Femur (tissue), 1 donor: ENCODE results near the gene TRIM50.
"Not testable (repeated sequence)": the region's sequence is repeated elsewhere in the genome, so short reads cannot be mapped to it uniquely, and the experiment has no call there.

Experiments
- DNase-seq: peaks from one replicate; pipeline ENCODE4 v3.0.0-alpha.2; 2017

Gene TRIM50

DNA sequence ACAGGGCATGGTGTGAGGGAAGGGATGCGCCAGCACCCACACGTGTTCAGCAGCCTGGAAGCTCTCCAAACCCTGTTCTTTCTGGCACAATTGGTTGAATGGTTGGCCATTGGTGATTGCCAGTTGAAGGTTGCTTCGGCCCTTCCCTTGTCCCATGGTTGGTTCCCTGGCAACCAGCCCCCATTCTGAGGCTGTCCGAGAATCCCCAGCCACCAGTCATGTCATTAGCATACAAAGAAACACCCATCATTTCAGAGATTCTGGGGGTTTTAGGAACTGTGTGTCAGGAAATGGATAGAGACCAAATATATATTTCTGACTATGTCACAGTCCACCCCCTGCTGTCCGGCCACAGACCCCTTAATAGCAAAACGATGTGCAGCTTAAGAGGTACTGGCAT lies 21.9 kb upstream of the TRIM50 start:
- DNase-seq: no peak

DNA sequence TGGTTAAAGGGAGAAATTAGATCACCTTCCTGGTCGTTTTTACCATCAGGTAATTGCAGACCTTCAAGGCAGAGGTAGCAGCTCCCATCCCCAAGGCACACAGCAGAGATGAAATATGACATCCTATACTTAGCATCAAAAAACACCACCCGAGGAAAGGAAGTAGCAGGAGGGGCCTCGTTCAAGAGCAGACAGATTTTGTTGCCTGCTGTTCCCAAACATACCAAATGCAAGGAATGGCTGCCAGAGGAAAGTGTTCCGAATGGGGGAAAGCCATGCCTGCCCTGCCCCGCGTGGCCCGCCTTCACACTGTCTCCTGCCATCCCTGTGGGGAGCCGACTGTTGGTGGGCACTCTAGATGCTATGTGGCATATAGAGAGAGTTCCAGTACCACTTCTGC lies 18.1 kb upstream of the TRIM50 start:
- DNase-seq: no peak

DNA sequence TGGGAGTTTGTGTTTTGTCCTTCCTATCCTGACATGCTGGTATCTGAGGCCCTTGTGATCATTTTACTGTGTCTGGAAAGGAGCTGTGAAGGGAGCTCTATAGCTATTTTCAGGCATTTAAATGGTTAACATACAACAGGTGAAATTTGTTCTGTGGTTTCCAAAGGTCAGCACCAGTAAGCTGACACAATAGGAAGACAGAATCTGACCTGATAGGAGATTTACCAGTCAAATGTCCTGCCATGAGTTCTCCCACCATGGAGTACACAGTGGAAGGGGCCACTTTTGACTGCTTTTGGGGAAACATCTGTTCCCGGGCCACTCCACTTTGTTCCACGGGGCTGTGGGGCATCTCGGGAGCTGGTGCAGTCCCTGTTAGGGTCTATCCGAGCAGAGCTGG lies 17.7 kb upstream of the TRIM50 start:
- DNase-seq: no peak

DNA sequence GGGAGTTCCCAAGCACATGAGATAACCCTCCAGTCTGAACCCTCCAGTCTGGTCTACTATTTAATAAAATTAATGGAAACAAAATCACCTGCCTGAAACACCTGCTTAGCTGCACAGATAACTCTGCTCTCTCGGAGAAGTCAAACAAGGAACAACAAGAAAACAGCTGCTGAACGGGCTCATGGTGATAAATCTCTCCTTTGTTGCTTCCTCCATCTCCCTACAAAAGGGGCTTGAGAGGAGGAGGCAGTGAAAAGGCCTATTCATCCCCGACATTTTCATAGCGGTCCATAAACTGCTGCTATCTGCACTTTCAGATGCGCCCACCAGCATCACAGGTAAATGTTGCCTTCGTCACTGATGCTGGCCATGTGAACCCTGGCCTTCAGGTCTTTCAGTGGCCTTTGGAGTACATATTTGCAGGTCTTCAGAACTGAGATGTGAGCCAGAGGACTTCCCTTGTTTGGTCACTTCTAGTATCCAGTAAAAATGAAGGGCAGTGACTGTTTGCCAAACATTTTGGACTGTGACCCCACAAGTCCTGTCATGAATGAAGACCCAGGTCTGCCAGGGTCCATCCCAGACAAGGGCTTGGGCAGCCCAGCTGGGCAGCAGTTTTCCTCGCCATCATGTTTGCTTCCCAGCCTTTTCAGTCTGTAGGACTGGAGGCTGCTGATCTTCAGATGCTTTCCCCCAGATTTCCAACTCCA lies 15.9 kb upstream of the TRIM50 start:
- DNase-seq: no peak

DNA sequence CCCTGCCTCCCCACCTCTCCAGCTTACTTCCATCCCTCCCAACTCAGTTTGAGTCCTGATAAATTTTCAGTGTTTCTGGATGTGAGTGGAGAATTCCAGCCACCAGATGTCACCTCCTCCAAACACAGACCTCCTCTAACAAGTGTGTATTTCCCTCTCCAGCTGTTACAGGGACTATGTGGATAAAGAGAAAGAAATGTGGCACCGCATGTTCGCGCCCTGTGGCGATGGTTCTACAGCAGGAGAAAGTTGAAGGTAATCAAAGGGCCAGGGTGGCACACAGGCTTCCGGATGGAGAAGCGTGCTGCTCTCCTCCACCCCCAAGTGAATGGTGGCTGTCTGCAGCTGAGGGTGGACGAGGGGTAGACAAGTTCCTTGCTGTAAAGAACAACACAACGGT lies 14.8 kb upstream of the TRIM50 start:
- peak; percentile 65 for DNase-seq

DNA sequence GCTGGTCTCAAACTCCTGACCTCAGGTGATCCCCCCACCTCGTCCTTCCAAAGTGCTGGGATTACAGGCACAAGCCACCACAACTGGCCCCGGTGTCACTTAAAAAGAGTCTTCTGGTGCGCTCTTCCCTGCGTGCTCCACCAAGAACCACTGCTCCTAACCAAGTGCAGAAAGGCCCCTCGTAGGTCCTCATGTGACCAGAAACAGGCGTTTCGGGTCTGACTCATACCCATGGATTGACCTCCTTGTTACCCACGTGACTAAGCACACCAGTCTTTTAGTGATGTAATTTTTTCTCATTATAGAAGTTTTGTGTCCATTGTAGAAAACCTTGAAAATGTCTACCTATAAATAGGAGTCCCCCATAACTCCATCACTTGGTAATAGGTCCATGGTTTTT lies 14.0 kb upstream of the TRIM50 start:
- no peak for DNase-seq

DNA sequence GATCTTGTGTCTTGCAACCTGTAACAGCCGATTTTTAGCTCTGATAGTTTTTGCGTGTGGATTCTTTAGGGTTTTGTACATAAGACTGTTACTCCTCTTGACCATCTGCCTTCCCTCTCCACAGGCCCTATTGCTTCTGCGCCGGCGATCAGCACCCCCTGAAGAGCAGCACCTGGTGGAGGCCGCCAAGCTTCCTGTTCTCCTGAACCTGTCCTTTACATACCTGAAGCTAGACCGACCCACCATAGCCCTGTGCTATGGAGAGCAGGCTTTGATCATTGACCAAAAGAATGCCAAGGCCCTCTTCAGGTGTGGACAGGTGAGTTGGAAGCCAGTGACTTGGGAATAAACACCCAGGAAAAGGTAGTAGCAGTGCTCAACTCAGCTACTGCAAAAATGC lies 12.6 kb upstream of the TRIM50 start:
- no peak for DNase-seq

DNA sequence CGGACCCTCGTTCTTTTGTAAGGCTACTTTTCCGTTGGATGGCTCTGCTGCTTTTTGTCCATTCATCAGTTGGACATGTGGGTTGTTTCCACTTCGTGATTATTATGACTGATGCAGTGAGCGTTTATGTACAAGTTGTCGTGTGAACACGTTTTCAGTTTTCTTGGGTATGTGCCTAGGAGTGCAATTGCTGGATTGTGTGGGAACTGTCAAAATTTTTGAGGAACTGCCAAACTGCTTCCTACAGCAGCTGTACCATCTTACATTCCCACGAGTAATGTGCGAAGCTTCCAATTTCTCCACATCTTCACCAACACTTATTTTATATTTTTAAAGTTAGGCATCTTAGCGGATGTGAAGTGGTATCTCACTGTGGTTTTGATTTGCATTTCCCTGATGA lies 10.4 kb upstream of the TRIM50 start:
- no peak for DNase-seq

DNA sequence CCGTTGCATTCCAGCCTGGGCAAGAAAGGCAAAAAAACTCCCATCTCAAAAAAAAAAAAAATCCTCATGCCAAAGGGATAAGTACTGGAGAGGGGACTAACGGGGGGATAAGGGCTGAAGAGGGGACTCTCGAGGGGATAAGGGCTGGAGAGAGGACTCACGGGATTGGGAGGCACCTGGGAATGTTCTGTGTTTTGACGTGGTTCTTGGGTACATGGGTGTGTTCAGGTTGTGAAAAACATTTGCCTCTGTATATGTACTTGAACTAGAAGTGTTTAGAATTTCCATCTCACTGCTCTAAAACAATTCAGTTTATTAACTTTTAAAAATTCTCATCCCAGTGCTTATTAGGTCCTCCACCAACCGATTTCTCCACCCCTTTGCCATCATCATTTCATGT lies 4.6 kb upstream of the TRIM50 start:
- DNase-seq: no peak

DNA sequence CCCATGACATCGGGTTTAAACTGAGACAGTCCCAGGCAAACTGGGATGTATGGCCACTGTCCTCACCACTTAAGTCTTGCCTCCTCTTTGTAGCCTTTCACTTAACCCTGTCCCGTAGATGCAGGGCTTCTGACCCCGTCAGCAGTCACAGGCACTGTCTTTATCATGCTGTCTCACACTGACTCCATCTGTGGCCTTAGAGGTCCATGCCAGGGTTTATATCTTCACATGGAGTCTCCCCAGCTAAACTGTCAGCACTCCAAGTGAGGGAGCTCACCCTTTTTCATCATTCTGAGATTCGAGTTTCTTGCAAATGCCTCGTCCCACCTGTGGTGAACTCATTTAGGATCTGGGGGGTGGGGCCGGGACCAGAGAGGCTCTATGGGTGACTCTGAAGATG lies 2.9 kb upstream of the TRIM50 start:
- no peak for DNase-seq

DNA sequence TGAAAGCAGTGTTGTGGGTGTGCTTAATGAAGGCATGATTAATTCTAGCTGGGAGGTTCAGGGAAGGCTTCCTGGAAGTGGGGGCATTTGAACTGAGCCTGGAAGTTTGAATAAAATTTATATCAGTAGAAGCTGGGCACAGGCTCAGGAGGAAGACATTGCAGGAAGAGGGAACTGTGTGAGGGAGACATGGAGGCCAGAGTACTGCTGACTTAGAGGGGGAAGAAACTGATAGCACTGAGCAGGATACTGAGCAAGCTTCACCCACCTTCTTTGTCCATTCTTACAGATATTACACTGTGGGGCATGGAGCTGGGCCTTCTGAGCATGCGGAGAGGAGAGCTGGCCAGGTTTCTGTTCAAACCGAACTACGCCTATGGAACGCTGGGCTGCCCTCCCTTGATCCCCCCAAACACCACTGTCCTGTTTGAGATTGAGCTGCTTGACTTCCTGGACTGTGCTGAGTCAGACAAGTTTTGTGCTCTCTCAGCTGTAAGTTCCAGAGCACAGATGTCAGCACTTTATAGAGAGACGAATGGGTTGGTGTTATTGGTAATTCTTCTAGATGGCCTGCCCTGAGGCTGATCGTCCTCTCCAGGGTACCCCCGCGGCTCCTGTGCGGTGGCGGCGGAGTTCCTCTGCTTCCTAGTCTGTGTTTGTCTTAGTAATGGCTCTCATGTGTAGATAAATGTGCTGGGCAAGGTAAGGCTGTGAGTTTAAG lies 2.1 kb upstream of the TRIM50 start:
- DNase-seq: no peak

DNA sequence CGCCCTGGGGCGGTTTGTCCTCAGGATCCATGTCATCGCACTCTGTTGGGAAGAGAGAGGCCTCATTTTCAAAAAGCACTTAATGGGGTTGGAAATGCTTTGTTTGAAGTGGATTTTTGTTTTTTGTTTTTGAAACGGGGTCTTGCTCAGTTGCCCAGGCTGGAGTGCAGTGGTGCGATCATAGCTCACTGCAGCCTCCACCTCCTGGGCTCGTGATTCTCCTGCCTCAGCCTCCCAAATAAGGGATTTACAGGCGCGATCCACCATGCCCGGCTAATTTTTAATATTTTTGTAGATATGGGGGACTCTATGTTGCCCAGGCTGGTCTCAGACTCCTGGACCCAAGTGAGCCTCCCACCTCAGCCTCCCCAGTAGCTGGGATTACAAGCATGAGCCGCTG lies 814 bp upstream of the TRIM50 start:
- no peak for DNase-seq

DNA sequence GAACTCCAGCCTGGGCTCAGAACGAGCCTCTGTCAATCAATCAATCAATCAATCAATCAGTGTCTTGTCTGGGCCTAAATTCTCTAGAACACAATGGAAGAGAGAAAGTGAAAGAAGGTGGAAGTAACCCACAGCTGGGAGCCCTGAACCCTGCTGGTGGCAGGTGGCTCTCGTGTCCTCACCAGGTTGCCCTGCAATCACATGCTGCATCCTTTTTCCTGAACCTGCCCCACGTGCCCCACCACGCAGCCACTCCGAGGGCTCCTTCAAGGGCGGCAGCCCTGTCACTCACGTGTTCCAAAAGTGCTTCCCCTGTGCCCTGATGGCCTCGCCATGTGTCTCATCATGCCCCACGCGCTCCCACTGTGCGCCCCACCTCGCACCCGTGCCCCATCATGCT lies 433 bp downstream of the TRIM50 start:
- not testable (repeated sequence) for DNase-seq

DNA sequence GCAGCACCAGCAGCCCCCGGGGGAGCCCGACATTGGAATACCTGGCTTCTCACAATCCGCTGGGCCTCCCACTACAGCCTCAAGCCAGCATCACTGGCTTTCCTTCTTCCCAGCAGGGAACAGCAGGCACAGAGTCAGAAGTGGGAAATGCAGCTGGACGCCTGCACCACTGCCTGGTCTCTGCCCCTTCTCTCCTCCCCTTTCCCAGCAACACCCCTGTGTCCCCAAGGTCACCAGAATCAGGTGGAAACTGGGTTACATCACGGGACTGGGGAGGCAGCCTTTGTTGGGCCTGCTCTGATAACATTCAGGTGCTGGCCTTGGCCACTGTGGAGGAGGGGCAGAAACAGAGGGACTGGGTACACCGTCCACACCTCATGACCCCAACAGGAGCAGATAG lies 2.5 kb downstream of the TRIM50 start:
- not testable (repeated sequence) for DNase-seq

DNA sequence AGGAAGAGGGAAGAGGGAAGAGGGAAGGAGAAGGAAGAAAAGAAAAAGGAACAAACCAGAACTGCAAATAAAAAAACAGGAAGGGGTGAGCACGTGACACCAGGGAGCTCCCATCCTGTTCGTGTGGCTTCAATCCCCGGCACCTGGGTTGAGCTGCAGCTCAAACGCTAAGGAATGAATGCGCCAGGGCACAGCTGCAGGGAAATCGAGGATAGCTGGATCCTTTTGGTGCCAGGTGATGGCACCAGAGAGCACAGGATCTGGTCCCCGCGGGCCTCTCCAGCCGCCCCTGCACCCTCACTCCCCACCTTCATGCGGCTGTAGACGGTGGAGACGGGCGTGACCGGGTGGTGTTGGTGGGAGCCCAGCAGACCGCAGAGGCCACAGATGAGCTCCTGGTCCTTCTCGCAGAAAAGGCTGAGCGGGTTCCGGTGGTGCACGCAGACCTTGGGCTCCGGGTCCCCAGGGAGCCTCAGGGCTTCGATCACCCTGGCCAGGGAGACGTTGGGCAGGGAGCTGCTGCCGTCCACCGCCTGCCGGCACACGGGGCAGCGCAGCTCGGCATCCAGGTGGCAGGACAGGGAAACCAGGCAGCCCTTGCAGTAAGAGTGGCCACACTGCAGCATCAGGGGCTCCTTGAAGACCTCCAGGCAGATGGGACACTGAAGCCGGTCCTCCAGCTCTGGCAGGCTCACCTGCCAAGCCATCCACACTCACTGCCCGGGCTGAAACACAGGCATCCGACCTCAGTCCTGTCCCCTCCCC lies 3.6 kb downstream of the TRIM50 start:
- peak; percentile 55 for DNase-seq

DNA sequence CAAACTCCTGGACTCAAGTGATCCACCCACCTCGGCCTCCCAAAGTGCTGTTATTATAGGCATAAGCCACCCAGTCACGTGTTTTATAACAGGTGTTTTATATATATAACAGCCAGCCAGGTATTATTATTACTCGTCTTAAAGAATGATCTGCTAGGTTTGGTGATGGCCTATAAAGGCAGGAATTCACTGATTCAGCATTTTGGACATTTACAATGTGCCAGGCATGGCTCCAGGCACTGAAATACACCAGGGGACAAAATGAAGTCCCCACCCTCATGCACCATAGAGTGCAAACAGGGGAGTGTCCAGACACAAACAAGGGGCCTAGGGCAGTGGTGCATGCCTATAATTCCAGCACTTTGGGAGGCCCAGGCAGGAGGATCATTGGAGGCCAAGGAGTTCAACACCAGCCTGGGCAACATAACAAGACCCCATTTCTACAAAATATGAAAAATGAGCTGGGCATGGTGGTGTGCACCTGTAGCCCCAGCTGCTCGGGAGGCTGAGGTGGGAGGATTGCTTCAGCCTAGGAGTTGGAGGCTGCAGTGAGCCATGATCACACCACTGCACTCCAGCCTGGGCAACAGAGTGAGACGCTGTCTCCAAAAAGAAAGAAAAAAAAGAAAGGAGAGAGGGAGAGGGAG lies 4.3 kb downstream of the TRIM50 start:
- DNase-seq: not testable (repeated sequence)

DNA sequence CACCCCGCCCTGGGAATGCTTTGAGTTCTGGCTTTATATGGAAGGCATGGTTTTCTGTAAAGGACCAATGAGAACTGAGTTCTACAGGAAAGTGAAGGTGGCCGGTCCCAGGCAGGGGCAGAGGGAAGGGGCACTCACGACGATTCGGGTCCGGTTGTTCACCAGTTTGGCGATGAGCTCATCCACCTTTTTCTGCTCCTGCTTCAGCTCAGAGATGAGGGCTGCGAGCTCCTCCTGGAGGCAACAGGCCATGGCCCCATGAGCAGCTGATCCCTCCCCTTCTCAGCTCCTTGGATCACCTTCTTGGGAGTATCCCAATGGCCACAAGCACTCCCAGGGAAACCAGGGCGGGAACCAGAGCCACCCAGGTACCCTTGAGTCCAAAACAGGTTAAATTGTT lies 7.9 kb downstream of the TRIM50 start:
- DNase-seq: not testable (repeated sequence)

DNA sequence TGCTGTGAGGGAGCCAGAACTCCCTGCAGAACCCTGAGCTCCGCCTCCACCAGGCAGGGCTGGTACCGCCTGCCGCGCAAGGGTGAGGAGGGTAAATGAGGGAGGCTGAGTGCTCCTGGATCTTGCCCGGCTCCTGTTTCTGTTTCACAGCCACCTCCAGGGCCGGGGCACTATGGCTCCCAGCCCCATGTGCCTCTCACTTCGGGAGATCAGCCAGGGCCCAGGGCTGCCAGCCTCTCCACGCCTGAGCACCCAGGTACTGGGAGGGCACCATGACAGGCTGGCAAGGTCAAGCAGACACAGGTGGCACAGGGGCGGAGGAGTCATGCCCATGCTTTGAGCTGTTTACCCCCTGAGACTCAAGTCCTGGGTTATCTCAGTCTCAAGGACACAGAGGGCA lies 8.3 kb downstream of the TRIM50 start:
- DNase-seq: not testable (repeated sequence)

DNA sequence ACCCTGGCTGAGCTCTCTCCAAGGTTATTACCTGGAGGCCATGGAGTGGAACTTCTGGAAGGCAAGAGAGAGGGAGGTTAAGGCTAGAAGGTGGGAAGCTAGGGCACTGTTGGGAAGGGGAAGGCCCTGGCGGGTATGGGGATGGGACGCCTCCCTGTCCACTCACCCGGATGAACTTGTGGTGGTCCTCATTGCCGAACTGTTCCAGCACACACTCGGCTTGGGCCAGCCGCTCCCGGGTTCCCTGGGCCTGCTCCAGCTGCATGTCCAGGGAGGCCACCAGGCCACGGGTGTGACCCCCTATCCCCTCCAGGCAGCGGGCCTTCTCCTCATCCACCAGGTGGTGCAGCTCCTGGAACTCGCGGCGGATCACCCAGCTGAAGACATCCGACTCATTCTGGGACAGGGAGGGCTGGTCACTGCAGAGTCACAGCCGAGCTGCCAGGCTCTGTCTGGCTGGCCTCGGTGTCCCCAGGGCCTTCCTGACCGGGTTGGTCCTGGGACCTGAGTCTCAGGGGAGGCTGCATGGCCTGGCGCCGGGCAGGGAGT lies 9.2 kb downstream of the TRIM50 start:
- not testable (repeated sequence) for DNase-seq

DNA sequence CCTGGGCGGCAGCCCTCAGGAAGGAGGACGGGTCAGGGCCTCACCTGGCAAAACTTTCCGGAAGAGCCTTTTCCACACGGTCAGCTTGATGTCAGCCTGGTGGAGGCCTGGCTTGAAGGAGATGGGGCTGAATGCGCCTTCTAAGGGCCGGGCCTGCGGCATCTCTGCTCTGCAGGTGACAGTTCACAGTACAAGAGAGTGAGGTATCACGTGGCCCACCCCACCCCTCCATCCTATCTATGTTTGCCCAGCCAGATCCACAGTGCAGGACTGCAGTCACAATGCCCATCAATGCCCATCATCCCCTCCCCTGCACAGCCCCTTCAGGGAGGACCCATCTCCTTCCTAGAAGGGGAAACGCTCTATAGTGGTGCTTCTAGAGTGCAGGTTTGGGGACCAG lies 11.4 kb downstream of the TRIM50 start:
- DNase-seq: no peak

DNA sequence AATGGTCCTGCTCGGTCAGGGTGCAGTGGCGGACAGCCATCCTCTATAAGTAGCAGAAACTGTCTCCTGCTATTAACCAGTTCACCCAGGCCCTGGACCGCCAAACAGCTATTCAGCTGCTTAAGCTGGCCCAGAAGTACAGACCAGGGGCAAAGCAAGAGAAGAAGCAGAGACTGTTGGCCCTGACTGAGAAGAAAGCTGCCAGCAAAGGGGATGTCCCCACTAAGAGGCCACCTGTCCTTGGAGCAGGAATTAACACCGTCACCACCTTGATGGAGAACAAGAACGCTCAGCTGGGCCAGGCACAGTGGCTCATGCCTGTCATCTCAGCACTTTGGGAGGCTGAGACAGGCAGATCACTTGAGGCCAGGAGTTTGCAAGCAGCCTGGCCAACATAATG lies 13.6 kb downstream of the TRIM50 start:
- DNase-seq: no peak

DNA sequence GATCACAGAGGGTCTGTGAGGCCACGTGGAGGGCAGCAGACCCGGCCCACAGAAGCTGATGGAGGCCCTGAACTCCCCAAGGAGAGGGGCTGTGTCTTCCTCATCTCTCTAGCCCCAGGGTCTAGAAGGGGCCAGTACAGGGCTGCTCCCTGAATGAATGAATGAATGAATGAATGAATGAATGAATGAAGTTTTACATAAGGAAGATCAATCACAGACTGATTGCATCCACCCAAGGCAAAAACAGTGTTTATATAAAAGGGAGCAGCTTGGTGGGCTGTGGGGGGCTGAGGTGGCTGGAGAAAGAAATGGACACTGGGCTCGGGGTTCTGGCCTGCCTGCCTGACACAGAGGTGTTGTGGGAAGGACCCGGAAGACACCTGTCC lies 14.4 kb downstream of the TRIM50 start:
- no peak for DNase-seq

DNA sequence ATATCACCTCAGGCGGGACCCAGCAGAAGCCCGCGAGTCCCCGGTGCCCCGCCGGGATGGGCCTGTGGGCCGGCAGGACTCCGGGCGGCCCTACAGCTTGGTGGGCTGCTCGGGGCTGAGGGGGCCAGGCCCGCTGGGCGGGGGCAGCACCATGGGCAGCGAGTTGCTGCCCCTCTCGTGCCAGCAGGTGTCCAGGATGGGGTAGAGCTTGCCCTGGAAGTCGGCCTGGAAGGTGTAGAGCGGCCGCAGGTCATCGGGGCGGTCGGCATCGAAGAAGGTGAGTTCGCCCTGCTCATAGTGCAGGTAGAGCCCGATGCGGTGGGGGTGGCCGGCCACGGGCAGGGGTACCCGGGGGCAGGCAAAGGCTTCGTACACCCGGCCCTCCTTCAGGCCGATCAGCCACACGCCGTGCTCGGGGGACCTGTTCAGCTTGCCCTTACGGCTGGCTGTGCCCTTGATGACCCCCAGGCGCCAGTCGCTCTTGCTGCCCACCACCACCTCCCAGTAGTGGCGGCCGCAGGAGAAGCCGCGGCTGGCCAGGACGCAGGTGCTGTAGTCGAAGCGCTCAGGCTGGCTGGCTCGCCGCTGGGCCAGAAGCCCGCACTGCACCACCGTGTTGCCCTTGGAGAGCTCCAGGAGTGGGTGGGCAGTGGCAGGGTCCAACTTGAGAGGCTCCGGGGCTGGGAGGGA lies 14.9 kb downstream of the TRIM50 start:
- DNase-seq: no peak
